ENCODE data around the gene LPIN1.
A peak's percentile ranks its signal among the peaks of the same experiment; 100 is the strongest.
"Not testable (repeated sequence)": the region's sequence is repeated elsewhere in the genome, so short reads cannot be mapped to it uniquely, and the experiment has no call there.

LPIN1 gene

GRCh38 chr2:11814979-11815510 is 68.6 kb downstream of the LPIN1 start:
- no peak for DNase-seq

DNA sequence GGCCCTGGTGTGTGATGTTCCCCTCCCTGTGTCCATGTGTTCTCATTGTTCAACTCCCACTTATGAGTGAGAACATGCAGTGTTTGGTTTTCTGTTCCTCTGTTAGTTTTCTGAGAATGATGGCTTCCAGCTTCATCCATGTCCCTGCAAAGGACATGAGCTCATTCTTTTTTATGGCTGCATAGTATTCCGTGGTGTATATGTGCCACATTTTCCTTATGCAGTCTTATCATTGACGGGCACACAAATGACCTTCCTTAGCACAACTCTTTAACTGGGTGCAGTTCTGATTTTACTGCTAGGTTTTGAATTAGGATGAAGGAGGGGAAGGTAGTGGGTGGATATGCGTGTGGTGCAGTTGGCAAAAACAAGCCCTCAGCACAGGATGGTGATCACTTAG is 70.5 kb downstream of the LPIN1 start:
- not testable (repeated sequence) for DNase-seq

- DNase-seq: no peak
Measured at GRCh38 chr2:11819235-11819729, 72.8 kb downstream of the LPIN1 start.

- no peak for DNase-seq
Measured at GRCh38 chr2:11820650-11821049, 74.2 kb downstream of the LPIN1 start.

DNA sequence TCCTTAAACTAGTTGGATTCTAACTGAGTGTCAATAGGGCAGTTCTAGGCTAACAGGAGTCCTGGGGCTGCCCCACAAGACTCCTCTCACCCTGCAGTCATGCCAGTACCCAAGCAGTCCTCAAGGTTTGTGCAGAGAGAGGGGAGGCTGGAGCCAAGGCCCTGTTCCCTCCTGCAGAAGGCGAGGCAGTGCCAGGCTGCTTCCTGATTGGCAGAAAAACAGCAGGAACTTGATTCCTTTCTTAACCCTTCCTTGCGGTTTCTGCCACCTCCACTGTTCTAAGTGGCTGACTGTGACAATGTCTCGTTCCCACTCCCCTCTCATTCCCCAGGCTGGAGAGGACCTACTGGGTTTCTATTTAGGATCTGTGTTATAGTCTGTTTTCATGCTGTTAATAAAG is 75.3 kb downstream of the LPIN1 start:
- no peak for DNase-seq

DNA sequence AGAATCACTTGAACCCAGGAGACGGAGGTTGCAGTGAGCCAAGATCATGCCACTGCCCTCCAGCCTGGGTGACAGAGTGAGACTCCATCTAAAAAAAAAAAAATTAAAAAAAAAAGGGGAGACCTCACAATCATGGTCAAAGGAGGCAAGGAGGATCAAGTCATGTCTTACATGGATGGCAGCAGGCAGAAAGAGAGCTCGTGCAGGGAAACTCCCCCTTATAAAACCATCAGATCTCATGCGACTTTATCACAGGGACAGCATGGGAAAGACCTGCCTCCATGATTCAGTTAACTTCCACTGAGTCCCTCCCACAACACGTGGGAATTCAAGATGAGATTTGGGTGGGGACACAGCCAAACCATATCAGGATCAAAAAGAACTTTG is 75.9 kb downstream of the LPIN1 start:
- DNase-seq: not testable (repeated sequence)

GRCh38 chr2:11822746-11823451 is 76.5 kb downstream of the LPIN1 start:
- no peak for DNase-seq

DNA sequence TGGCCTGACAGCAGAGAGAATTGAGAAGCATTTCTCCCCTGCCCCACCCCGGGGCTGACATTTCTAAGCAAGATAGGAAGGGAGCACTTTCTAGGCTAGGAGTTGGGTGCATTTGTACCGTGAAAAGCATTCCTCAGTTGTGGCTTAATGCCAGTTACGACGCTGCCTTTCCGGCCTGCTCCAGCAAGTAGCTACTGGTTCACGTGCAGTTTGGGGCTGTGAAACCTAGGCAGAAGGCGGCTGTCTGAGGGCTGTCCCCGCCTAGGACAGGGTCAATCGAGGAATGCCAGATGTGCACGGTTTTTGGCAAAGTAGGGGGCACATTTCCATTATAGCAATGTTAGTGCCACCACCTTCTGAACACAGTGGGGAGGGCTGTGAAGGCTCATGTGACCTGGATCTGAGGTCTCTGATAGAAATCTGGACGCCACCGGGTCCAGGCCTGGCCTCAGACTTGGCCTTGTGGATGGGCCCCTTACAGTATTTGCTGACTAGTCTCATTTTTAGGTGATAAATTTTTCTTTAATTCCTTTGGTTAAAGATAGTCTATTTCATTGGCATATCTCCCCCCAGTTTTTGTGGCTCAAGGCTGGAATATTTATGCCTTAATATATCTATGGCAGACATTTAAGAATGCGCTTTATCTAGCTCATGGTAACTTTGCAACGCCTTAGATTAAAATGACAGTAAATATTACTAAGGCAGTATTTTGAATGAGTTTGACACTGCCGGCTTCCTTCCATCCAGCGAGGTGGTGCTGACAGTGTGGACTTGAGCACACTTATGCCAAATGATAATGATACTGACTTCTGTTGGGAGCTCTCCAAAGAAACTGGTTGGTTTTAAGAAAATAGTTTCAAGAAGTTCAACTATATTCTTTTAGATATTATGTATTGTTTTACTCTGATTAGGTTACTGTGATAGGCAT is 78.7 kb downstream of the LPIN1 start:
- DNase-seq: no peak

DNA sequence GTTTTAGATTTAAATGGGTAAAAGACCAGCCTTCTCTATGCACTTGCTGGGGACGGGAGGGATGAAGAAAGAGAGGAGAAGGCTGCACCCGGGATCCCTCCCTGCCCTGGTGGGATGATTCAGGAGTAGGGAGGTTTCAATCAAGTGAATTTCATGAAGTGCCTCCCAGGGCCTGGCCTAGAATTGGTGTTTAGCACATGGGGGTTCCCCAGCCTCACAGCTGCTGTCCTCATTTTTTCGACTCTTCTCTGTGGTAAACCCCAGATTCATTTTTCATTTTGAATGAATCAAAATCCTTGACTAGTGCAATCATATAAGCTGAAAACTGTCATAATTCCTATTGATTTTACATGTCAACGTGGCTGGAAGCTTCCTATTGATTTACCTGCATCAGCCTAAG is 81.1 kb downstream of the LPIN1 start:
- no peak for DNase-seq

- DNase-seq: no peak
Measured at GRCh38 chr2:11828933-11829323, 82.5 kb downstream of the LPIN1 start.

DNA sequence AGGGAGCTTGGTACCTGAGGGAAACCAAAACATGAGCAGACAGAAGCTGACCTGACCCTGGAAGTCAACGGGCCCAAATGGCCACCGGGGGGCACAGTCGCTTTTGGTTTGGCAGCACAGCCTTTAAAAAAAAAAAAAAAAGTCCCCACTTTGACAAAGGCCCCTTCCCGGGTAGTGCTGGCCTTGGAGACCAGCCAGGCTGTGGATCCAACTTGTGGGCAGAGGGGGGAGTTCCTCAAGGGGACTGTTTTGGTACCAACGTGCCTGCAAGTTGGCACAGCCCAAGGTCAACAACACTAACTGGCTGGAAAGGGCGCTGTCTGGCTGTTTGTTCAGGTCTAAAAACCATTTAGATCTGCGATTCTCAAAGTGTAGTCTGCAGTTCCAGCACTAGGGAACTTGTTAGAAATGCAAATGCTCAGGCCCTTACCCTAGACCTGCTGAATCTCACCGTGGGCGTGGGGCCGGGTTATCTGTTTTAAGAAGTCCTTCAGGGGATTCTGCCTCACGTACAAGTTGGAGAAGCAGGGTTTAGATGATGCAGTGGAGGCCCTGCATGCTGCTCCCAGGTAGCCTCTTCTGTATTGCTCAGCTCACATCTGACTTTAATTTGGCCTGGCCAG is 83.0 kb downstream of the LPIN1 start:
- peak; percentile 79 for DNase-seq

- peak; percentile 80 for DNase-seq
Measured at GRCh38 chr2:11829947-11830707, 83.7 kb downstream of the LPIN1 start.

GRCh38 chr2:11830708-11831301 is 84.4 kb downstream of the LPIN1 start:
- no peak for DNase-seq

DNA sequence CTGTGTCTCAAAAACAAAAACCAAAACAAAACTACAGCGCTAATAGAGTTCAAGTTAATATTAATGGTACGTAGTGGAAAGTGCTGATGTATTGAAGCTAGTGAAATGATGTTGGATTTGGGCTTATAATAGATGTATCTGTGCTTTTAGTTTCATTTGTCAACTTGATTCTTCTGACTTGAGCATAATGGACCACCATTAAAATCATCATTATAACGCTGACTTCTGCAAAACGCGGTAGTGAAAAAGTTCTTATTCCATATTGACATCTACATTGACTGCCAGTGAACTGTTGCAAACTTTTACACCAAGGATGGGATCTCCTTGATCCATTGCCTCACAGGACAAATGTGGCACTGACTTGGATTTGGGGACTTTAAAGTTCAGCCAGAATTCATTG is 85.0 kb downstream of the LPIN1 start:
- DNase-seq: no peak

- no peak for DNase-seq
Measured at GRCh38 chr2:11832531-11832930, 86.1 kb downstream of the LPIN1 start.

- DNase-seq: no peak
Measured at GRCh38 chr2:11833601-11834000, 87.2 kb downstream of the LPIN1 start.

- no peak for DNase-seq
Measured at GRCh38 chr2:11835403-11835802, 89.0 kb downstream of the LPIN1 start.

- no peak for DNase-seq
Measured at GRCh38 chr2:11836647-11837219, 90.3 kb downstream of the LPIN1 start.

- no peak for DNase-seq
Measured at GRCh38 chr2:11837875-11838734, 91.7 kb downstream of the LPIN1 start.

DNA sequence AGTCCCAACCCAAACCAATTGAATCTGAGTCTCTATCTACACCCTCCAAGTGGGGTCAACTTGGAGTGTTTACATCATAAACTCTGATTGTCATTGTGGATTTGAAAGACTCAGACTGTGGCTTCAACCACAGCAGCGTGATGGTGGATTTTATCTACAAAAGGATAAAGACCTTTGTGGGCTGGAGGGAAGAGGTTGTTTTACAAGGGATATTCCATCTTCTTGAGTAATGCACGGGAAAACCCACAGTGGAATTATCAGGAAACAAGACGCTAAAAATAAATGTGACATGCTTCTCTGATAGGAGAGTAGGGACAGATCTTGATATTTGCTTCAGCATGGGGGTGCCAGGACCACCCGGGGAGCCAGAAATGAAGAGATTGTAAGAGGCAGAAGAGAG is 93.5 kb downstream of the LPIN1 start:
- DNase-seq: no peak

- no peak for DNase-seq
Measured at GRCh38 chr2:11842336-11842735, 95.9 kb downstream of the LPIN1 start.
